ENCODE results near the gene MRPL24.

MRPL24 gene

DNA sequence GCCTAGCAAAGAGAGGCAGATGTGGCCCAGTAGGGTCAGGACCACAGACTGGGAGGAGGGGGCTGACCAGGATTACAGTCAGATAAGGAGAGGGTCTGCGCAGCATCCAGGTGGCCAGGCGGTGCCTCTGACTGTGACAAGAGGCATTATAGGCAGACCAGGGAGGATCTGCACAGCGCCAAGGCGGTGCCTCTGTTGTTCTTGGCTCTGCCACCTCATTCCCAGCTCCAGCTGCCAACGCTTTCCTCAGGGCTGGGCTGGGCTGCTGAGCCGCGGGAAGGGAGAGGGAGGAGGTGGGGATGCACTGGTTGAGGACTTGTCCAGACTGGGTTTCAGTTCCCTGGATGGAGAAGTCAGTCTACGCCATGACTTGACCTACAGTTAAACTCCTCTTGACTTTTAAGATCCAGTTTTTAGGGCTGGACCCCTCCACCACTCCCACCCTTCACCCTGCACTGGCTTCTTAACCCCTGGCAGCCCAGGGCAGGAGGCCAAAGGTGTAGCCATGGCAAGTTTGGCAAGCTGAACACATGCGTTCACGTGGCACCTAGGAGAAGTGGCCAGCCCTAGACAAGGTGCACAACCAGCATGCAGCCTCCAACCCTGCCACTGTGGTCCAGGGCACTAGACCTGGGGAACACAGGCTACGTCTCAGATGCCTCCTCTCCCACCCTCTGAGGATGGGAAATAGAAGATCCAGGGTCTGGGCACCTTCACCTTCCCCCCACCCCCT is 31.0 kb downstream of the MRPL24 start:
- no peak for DNase-seq

DNA sequence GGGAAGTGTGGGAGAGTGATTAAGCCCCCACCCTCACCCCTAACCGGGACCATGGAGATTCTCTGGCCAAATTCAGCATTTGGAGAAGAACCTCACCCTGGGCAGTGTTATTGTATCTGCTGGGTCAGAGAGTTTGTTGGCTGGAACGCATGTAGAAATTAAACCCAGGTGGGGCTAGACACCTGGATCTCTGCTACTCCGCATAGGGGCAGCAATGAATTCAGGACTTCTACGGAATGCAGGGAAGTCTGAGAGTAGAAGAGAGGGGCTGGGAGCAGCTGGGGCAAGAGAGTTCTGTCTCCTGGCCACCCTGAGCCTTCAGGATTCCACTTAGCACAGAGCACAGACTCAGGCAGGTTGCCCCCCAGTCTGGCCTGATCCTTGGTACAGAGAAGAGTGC is 31.9 kb downstream of the MRPL24 start:
- no peak for DNase-seq

DNA sequence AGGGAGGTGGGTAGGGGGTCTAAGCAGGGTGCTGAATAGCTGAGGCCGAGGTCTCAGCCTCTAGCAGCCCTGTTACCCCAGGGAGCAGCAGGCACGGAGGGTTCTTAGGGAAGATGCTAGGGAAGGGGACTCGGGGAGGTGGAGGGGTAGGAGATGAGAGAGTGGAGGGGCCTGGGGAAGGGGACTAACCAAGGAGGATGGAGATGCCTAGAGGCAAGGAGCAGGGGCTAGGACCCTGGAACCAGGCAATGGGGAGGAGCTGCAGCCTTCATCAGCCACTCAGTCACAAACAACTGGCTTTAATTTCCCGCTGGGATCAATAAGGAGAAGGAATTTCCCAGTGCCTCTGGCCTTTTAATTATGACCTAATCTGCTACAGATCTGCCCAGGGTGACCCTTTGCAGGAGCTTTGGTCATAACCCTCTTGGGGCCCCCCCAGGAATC is 32.6 kb downstream of the MRPL24 start:
- no peak for DNase-seq

DNA sequence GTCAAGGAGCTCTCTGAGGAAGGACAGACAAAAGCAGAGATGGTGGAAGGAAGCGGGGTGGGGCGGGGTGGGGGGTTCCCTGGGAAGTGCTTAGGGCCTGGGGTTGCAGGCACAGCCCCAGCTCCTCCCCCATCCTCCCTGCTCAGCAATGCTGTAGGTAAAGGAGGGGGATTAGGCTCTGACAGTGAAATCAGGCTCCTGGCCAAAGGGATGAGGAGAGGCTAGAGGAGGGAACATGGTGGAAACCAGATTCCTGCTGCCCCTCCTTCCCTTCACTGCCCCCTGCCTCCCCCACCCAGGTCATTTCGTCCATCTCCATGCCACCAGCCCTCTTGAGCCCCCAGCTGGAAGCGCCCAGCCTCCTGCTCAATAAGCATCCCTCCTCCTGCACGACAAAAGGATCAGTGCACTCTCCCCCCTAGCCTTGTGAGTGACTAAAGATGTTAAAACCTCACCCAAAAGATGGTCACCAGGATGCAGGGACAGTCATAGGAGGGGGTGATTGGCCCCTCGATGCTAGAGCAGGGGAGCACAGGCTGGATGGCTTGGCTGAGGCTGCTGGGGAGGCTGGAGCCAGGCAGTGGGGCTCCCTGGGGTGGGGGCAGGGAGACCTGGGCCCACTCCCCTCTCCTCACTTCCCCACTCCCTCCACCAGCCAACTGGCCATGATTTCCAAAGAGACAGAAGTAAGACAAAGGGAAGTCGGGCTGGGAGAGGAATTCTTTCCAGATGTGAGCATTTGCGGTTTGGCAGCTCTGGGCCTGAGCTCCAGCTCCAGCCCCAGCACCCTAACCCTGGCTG is 33.3 kb downstream of the MRPL24 start:
- no peak for DNase-seq

DNA sequence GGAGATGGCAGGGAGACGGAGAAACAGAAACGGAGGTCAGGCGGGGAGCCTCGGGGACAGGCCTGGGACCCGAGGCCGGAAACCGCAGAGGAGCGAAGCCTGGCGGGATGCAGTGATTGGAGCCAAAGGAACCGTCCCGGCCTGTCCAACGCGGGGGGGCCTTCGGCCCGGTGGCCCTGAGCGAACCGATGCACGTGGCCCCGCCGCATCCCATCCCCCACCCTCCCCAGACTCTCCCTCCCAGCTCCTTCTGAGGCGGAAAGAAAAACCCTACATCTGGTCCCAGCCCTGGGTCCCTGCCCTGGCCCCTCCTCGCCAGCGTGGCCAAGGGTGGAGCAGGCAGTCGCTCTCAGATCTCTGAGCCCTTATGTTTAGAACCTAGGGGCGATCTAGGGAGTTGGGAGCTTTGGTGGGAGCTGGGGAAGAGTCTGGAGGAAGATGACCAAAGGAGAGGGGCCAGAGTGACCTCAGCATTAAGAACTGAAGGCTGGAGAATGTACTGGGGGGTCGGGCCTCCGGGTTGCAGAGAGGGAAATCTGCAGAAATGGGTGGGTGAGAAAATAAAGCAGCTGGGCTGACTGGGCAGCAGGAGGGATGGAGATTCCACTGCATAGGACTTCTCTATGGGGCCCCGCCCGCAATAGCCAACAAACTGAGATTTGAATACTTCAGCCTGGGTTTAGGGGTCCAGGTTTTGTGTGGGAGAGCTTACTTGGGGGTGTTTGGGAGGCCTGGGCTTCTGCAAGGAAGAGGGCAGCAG is 34.1 kb downstream of the MRPL24 start:
- DNase-seq: no peak

DNA sequence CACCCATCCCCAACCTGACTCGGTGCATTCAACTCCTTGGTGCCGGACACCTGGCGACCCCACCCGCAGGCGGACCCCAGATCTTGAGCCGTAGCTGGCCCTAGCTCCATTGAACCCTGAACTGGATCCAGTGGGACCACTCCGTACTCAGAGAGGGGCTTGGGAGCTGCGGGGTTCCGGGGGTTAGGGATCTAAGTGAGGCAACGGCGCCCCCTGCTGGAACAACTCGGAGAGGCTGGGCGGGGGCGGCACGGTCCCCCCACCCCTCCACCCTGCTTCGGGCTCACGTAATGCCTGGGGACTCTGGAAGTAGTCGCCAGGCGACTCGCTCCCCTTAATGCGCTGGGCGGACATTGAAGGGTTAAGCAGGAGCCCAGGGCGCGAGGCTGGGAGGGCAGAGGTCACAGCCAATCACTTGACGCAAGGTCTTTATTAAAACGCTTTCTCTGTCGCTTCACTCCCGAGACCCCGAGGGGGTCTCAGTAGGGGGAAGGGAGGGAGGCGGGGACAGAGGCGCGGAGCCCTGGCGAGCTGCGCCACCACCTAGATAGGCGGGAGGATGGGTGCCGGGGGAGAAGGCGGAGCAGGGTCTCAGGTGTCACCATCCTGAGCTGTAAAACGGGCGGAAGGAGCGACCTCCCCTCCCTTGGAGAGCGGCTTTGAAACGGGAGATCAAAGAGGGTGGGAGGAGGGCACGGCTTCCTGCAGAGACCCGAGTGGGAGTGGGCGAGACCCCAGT is 34.8 kb downstream of the MRPL24 start:
- DNase-seq: peak; percentile 83

DNA sequence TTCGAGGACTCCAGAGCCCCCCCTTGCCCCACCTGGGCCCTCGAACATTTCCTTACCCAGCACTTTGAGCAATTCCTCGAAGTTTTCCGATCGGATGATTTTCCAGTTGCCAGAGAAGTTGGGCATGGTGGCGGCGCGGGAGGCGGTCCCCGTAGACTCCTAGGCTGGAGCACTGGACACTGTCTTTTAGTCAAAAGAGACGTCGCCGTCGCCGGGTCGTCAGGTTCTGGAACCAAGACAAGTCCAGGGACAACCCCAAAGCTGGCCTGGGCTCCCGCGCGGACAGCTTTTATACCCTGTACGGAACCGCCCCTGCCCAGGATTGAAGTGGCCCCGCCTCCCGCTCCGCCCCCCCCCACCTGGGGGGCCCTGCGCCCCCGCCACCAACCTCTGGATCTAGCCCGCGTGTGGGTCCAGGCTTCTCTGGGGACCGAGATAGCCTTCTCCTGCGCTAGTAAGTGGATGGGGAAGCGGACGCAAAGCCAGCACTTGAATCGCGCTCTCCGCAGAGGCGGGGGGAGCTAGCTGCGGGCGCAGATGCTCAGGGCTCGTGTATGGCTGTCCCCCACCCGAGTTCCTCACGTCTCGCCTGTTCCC is 35.5 kb downstream of the MRPL24 start, which contains the start of gene CRABP2:
Gene CRABP2, minus strand, starts transcription at position 263 of the 597 bp plus-strand sequence. Its CDS starts 137 bp downstream, at position 126.
- peak; percentile 40 for DNase-seq

DNA sequence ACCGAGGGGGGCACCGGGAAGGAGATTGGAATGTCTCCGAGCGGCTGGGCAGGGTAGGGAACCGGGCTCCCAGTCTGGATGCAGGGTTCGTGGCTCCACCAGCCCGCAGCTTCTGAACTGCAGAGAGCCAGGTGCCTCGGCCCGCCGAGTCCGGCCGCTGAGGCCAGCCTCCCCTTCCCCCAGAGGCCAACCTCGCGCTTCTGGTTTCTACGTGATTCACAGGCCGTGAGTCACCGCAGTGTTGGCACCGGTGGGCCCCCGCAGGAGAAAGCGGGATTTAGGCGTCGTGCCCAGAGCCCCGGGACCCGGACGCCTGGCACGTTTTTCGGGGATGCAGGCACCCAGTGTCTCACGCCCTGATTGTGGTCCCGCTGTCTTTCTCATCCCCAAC is 36.0 kb downstream of the MRPL24 start:
- peak; percentile 71 for DNase-seq

DNA sequence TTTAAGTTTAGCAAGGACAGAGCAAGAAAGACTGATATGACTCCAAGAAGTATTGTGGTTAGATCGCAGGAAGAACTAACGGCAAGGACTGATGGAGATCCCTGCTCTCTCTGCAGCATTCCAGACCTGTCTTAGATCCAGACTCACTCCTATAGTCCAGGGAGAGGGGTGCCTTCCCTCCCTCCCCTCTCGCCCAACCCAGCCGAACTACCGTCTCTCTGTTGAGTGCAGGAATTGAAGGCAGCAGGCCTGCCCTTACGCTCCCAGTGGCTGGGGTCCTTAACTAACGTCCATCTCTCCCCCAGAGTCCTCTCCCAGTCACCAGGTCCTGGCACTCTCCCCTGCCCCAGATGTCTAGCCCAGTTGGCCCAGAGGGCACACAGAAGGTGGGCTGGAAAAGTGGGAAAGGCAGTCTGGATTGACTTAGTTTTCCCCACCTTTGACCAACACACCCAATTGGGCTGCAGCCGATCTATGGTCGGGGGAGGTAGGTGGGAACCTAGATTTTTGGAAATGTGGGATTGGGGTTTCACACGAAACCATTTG is 36.6 kb downstream of the MRPL24 start:
- no peak for DNase-seq

DNA sequence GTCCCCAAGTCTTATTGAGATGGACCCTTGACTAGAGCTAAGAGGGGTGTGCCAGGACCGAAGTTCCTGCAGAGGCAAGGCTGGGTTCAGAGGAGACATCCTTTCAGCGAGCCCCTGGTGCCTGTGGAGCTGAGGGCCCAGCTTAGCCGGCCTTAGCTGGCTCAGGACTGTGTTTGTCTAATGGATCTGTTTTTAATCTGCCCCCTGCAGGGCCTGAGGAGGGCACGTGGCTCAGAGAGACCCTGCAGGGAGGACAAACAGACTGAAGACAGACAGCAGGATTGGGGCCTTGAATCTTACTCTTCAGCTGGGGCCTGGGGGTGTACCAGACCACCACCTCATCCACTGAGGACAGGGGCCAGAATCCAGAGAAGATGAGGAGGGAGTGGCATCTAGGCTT is 37.1 kb downstream of the MRPL24 start:
- DNase-seq: no peak

DNA sequence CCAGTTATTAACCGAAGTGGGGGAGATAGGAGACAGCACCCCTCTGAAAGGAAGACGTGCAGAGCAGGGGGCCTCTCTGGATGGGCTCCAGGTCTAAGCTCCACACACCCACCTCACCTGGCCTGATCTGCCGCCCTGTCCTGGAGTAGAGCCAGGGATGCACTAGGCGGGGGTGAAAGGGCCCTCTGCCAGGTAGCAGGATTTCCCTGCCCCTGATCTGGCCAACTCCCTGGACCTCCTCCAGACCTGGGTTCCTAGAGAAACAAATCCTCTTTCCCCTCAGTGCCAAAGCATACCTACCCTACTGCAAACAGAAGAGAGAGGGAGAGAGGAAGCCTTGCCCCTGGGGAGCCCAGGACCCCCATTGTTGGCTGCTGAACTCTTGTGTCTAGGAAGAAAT is 37.6 kb downstream of the MRPL24 start:
- DNase-seq: no peak

DNA sequence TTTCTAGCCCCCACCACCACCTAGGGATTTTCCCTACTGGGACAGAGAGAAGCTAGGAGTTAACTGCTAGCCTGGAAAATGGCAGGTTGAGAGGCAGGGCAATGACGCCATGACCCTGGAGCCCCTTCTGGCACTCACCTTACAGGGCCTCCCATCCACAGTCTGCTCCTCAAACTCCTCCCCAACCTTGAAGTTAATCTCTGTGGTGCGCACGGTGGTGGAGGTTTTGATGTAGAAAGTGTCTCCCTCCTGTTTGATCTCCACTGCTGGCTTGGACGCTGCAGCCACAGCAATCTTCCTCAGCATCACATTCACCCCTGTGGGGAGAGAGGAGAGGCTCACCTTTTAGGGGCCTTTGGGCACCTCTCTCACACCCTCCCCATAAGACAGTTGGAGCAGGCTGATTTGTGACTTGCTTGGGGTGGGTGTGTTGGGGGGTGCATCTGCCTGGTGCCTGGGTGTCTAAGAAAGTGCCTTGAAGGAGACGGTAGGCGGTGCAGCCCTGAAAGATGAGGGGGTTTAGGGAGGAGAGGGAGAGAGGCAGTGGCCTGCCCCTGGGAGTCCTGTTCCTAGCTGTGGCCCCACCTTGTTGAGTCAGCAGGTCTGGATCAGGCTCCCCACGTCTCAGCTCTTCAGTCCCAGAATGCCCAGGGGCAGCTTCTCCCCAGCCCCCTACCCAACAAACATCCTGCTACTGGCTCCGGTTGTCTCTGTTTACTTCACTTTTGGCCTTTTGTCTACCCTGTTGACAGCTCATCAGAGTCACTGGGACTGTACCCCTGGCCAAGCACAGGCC is 40.0 kb downstream of the MRPL24 start:
- DNase-seq: no peak

DNA sequence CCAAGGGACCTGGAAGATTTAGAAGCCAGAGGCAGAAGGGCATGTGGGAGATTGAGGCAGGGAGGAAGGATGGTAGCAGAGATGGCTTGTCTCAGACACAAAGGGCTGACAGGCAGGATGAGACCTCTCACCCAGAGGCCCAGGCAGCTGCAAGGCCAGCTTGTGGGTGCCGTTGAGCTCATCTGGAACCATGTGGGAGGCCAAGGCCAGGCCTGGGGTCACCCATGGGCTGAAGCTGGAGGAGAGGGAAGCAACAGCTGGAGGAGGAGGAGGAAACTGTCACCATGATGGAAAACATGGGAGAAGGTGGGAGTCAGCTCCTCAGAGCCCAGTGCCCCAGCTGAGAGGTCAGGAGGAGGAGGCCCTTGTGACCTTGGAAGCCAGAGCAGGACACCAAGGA is 41.9 kb downstream of the MRPL24 start:
- DNase-seq: no peak

DNA sequence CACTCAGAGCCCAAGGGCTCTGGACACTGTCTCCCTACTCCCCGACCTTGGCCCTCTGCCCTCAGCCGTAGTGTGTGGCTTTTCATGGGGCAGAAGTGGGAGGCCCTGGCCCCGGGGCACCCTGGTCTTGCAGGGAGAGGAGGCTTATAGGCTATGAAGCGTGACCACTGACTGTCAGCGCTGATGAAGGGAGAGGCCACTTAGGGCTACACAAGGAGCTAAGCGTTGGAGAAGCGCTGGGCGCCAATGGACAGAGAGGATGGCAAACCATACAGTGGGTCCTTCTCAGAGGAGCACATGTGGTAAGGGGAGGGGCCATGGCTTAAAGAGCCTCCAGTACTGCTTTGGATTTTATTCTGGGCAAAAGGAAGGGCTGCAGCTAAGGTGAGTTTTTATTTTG is 43.4 kb downstream of the MRPL24 start:
- no peak for DNase-seq

DNA sequence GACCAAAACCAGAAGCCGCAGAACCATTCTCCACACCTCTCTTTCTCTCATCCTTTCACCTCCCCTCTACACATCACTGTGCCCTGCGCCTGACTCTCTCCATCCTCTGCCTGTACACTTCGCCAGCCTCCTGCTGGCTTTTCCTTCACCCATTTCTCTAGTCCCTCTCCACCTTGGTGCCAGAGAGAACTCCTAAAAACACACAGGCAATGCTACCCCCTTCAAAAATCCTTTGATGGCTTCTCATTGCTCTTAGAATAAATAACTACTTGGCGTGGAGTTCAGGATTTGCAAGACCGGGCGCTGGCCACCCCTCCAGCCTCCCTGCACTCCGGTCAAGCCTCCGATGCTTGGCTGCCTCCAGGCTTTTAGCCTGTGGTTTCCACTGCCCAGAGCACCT is 44.1 kb downstream of the MRPL24 start:
- DNase-seq: no peak

DNA sequence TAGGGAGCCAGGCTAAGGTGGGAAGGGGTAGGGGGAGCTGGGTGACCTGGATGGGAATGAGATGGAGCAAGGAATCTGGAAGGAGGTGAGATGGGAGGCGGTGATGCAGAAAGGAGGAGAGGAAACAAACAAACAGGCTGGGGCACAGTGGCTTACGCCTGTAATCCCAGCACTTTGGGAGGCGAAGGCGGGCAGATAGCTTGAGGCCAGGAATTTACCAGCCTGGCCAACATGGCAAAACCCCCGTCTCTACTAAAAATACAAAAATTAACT is 46.3 kb downstream of the MRPL24 start:
- DNase-seq: no peak

DNA sequence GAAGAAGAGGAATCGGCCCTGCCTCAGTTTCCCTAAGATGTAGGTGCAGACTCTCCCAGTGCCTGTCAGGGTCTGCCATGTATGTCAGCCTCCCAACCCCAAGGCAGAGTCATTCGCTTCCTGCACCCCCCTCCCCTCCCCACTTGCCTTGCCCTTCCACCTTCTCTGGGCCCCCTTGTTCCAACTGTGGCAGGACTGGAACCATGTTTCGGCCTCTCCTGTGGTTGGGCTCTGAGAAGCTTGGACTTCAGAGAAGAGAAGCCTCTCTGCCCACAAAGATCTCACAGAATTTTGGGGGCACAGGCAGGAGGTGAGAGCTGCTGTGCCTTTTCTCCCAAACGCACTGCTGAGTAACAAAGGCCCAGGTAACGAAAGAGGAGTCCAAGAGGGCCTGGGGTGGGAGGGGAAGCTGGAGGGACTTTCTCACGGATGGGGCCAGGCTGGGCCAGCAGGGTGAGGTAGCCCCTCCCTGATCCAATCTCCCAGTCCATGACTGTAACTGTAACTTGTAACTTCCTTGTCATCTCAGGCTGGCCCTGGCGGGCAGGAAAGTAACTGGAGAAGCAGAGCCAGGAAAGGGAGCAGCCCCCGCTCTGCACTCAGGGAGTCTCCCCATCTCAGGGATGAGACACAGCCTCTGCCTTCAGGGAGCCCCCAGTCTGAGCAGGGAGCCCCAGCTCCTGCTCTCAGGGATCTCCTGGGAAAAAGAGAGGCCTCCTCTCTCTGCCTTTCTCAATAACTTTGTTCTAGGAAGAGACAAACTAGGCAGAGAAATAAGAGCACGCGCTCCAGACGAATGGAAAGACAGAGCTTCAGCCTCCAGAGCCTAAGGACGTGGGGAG is 46.8 kb downstream of the MRPL24 start:
- no peak for DNase-seq

DNA sequence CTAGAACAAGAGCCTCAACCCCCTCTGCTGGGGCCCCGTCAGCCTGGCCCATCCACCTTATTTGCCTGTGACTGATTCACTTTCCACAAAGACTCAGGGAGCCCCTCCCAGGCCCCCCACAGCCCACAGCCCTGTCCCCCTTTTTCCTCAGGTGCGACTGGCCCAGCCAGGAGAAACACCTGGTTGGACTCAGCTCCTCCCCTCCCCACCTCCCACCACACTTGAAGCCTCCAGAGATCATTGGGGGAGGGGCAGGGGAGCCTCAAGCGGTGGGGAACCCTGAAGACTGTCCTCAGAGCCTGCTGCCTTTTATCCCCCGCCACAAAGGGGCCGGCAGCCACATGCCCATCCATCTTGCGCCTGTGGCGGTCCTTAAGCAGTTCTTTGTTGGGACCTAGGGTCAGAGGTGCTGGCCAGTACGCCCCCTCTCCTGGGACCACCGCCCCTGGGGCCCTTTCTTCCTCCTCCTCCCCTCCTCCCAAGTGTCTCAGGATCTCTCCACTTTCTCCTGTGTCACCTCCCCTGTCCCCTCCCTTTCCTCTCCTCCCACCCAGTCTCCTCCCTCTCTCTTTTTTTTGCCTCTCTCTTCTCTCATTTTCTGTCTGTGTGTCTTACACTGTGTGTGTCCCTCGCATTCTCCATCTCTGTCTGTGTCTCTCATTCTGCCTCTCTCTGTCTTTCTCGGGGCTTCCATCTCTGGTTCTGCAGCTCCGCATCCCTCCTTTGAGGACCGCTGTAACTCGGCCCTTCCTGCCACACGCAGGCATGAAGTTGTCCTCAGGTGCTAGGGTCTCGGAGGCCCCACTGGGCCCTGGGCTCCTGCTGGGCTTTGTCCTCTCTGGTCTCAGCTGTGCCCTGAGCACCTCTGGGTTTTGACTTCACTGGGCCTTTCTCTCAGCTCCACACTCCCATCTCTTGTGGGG is 47.7 kb downstream of the MRPL24 start:
- DNase-seq: no peak

DNA sequence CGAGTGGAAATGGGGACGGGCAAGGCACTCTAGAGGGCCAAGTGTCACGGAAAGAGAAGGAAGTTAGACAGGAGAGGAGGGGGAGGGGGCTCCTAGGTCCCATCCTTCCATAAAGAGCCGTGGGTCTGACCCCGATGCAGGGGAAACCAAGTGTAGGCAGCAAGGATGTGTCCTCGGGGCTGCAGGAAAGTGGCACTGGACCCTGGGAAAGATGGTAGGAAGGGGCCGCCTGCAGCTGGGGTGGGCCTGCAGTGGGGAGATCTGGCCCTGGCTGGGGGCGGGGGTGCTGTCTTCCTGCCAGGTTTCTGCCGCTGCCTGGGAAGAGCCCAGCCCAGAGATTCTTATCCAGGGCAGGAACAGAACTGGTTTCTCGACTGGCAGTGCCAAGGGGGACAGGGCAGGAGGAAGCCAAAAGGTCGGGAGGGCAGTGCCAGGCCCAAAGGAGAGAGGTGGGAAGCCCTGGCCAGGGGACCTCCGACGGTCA is 48.4 kb downstream of the MRPL24 start:
- no peak for DNase-seq
